Measurements from ENCODE around the gene SGPL1.

The SGPL1 gene

GRCh38 chr10:70885931-70886903, 70.5 kb downstream of the SGPL1 start:
- no peak for DNase-seq (ENCODE audit: low spot score)

- no peak for DNase-seq (ENCODE audit: low spot score)
Observed at GRCh38 chr10:70886921-70887665, 71.3 kb downstream of the SGPL1 start.

GRCh38 chr10:70887804-70888800, 72.4 kb downstream of the SGPL1 start, which contains the start of gene PCBD1:
Gene PCBD1 (minus strand): TSS chr10:70888565. CDS start chr10:70888533, 32 bp downstream.
- peak; percentile 14 for DNase-seq (ENCODE audit: low spot score)

- DNase-seq (ENCODE audit: low spot score), result no peak
Observed at GRCh38 chr10:70889291-70889690, 73.5 kb downstream of the SGPL1 start.

- no peak for DNase-seq (ENCODE audit: low spot score)
Observed at GRCh38 chr10:70890917-70891431, 75.2 kb downstream of the SGPL1 start.

GRCh38 chr10:70891627-70892026, 75.9 kb downstream of the SGPL1 start:
- DNase-seq (ENCODE audit: low spot score), result no peak

GRCh38 chr10:70892631-70893030, 76.9 kb downstream of the SGPL1 start:
- DNase-seq (ENCODE audit: low spot score), result no peak

GRCh38 chr10:70893227-70894006, 77.7 kb downstream of the SGPL1 start:
- DNase-seq (ENCODE audit: low spot score), result no peak

- DNase-seq (ENCODE audit: low spot score), result no peak
Observed at GRCh38 chr10:70894416-70894815, 78.7 kb downstream of the SGPL1 start.

- DNase-seq (ENCODE audit: low spot score), result no peak
Observed at GRCh38 chr10:70896551-70896950, 80.8 kb downstream of the SGPL1 start.

GRCh38 chr10:70898687-70899086, 82.9 kb downstream of the SGPL1 start:
- no peak for DNase-seq (ENCODE audit: low spot score)

- DNase-seq (ENCODE audit: low spot score), result no peak
Observed at GRCh38 chr10:70899096-70899495, 83.3 kb downstream of the SGPL1 start.

- no peak for DNase-seq (ENCODE audit: low spot score)
Observed at GRCh38 chr10:70901276-70901878, 85.6 kb downstream of the SGPL1 start.

GRCh38 chr10:70902661-70903261, 87.0 kb downstream of the SGPL1 start:
- no peak for DNase-seq (ENCODE audit: low spot score)

GRCh38 chr10:70903262-70903921, 87.6 kb downstream of the SGPL1 start:
- peak; percentile 23 for DNase-seq (ENCODE audit: low spot score)

- DNase-seq (ENCODE audit: low spot score), result no peak
Observed at GRCh38 chr10:70905071-70906021, 89.6 kb downstream of the SGPL1 start.

GRCh38 chr10:70906031-70906783, 90.5 kb downstream of the SGPL1 start:
- no peak for DNase-seq (ENCODE audit: low spot score)
